Stimulated activated CD4-positive, alpha-beta T cell treated with anti-CD3 and anti-CD28 coated beads, Interleukin-2, amount 100 ng/mL, for 24 hours (primary cell): ENCODE measurements around the gene DLG5.

Experiments
- DNase-seq, 2 donors: peaks; one replicate each; pipeline ENCODE4 v3.0.0-alpha.2; 2020

DLG5 gene

DNA sequence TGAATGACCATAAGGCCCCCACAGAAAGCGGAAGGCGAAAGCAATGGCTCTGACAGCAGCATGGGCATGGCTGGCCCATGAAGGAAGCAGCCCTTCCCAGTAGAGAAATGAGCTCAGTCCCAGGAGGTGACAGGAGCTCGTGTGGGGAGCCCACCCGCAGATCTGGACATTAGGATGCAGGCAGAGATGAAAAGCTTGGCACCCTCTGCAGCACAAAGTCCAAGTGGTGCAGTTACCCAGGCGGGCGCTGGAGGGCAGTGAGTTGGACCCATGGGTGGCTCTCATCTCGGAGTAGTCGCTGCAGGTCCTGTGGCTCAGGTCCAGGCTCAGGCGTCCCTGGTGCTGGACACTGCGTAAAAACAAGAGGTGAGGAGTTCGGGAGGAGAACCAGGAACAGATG, 109.0 kb downstream of the DLG5 start:
- no peak for DNase-seq

DNA sequence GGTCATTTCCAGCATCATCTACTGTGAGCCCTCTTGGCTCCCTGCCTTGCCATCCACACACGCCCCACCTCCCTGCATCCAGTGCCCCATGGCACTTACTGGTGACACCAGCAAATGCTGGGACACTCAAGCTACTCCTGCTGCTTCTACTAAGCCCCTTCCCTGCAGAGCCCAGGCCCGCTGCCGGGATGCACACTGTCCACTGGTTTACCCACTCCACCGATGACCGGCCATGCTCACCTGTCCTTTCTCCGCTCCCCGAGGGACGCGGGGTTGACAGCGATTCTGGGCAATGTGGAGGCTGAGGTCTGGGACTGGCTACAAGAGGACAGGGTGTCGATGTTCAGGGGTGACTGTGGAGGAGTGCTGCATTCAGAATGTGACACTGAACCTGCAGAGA, 110.2 kb downstream of the DLG5 start:
- DNase-seq, result no peak

DNA sequence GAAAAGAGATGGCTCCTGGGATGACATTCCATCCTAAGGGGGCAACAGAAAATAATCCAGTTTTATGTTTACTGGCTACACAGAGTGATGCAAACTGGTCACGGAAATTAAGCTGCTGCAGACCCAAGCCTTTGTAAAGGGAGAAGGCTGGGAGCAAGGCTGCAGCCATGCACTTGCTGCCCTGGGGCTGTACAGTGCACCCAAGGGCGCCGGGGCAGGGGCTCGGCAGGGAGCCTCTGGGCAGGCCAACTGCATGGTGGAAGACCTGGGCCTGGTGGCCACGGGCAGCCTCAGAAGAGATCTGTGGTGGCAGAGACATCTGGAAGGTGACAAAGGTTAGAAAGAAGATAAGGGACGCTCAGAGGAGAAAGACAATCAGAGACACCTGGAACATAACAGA, 113.8 kb downstream of the DLG5 start:
- DNase-seq, result no peak

DNA sequence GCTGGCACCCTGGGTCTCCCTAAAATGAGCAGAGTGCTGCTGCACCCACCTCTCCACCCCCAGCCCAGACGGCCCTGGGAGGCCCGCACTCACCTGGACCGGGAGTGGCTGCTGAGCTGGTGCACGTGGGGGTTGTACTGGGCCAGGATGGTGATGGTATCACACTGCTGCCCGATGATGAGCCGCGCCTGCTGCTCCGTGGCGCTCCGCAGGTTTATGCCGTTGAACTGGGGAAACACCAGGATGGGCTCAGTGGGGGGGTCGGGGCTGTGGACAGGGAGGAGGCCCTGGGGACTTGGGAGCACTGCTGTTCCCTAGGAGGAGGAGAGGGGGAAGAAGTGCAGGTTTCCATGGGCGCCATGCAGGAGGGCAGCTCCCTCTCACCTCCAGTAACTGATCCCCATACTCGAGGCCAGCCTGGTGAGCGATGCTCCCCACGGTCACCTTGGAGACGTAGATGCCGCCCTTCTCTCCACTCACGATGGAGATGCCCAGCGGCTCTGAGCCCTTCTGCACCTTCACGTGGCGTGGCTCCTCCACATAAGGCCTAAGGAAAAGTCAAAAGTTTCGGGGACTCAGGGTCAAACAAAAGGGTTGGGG, 114.6 kb downstream of the DLG5 start:
- DNase-seq, result no peak

DNA sequence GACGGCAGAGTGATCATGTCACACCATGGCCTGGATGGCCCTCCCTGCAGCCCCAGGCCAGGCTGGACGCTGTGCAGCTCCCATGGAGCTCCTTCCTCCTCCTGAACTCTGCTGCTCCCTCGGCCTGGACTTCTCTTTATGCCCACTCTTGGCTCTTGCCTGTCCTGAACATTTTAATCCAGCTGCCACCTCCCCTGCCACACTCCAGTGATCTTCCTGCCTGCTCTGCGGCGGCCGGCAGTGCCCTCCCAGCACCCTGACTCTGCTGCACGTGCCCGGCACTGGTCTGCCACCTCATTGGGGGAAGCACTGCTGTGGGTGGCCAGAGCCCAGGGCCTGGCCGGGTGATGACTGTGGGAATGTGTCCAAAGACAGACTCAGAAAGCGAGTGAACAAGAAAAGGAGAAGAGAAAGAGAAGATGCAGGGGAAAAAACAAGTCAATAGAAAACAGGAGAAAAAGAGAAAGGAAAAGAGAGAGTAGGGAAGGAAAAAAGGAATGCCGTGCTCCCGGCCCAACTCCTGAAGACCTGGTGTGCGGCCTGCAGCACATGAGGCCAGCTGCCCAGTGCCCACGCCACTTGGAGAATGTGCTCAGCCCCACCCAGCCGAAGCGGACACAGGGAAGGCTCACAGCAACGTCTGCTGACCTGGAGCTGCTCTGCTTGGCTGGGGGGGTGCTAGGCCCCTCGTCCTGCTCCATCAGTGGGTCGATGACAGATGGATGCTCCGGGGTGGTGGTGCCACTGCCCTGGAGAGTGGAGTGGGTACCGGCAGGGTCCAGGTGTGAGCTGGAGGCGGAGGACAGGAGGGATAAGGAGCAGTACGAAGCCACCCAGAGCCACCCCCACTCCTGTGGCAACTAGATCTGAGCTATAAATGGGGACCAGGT, 115.9 kb downstream of the DLG5 start:
- DNase-seq, result no peak

DNA sequence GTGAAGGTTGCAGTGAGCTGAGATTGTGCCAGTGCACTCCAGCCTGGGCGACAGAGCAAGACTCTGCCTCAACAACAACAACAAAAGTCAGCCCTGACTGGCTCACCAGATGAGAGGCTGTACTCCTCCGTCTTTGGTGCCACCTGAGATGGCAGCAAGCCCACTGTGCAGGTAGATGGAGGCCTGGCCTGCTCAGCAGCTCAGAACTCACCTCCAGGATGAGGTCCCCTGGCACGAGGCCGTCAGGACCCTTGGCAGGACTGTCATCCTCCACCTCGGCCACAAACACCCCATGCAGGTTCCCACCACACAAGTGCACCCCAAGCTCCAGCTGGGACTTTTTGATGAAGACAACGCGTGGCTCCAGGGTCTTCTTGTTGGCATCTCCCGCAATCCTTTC, 117.2 kb downstream of the DLG5 start:
- DNase-seq, result no peak

DNA sequence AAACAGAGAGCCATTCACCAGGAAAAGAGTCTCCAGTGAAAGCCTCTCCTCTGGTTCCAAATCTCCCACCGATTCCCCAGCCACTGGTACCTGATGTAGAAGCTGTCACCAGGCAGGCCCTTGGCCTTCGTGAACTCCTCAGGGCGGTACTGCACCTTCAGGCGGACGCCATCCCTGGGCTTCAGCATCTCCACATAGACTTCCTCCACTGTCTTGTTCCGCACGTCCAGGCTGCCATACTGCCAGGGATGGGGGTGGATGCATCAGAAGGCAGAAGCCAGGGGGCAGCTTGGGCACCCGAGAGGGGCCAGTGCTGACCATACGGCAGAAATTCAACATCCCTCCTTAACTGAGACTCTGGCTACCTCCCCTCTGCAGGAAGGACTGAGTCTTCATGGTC, 118.8 kb downstream of the DLG5 start:
- no peak for DNase-seq

DNA sequence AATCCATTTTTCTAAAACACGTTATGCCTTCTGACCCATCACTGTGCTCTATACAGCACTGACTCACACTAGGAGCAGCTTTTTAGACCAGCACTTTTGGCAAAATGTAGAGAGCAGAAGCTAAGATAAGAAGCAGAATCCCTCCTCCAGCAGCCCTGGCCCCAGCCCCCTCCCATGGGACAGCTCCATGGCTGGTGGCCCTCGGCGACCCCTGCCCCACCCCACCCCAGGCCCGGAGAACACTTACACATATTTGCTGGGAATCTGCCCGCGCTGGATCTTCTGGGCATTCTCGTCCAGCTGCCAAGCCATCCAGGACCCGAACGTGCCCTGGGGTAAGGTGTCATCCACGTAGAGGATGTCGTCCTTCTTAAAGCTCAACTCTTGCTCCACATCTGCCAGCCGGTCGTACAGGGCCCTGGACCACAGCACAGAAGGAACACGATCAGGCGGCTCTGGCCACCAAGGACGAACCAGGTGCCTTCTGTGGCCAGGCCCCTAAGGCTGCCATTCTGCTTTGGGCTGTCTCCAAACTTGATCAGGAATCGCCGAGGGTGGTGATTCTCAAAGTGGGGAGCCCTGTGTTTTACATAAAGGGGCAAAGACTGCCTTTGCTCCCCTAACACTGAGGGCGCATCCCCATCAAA, 119.9 kb downstream of the DLG5 start:
- no peak for DNase-seq

DNA sequence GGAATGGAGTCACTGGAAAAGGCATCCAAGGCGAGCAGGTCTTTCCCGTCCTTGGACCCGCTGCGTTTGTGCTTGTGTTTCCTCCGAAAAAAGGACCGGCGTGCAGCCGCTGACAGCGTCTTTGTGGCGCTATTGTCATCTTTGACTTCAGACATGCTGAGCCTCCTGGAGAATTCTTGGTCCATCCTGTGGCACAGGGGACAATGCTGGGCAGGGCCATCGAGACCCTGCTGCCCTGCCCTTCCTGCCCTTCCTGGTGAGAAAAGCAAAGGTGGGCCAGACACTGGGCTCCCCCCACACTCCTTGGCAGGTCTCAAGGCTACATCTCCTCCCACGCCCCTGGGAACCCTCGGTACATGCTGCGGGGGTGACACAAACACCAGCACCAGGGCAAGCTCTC, 120.9 kb downstream of the DLG5 start:
- no peak for DNase-seq

DNA sequence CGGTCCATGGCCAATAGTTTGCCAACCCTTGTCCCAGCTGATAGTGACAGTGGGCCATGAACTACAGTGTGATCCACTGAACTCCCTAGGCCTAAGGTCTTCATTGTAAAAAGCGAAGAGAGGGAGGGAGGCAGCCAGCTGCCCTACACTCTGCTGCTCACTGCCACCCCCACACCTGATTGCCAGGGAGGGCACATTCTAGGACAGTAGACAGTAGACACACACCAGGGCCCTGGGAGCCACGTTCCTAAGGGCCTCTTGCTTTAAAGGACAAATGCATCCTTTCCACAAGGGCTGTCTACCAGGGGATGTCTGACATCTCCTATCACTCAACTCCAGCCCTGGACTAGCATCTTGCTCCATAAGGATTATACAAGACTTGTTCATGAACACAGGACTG, 122.2 kb downstream of the DLG5 start:
- DNase-seq, result no peak

DNA sequence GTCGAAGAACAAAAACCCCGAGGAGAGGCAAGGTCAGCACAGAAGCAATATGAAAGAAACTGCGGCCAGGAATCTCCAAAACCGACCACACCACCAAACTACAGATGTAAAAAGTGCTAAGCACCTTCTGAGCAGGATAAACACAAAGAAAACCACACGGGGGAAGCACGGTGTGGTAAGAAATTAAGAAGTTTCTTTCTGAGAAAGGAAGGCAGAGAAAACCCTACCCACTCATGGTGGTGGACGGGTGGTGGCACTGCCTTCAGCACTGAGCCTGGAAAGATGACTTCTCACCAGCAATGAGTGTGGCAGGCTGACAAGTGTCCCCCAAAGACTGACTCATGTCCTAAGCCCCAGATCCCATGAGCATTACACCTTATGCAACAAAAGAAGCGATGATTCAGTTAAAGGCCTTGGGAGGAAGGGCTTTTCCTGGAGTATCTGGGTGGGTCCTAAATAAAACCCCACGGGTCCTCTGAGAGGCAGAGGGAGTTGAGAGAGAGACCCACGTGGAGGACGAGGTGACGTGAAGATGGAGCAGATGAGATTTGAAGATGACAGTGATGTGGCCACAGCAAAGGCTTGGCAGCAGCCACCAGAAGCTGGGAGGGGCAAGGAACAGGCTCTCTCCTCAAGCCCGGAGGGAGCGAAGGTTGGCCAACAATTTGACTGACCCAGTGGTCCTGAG, 124.9 kb downstream of the DLG5 start:
- DNase-seq, result peak; percentile 23 to 33

DNA sequence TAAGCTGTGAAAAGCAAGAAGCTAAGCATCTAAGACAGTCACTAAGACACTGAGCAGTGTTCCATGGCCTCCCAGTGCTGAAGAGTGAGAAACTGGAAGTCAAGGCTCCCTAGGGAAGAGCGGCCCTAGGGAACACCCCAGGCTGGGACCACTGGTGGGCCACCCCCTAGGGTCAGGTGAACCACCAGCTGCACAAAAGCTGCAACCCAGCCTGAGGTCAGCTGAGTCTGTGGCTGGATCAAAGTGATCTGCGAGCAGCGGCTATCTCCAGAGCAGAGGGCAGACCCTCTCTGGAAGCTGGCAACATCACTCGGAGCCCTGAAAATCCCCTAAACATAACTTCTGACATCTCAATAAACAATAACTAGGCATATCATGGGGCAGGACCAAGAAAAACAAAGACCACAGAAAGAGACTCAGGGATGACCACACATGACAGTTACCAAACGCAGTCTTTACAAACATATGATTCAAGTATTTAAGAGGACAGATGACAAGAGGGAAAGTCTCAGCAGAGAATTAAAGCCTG, 125.8 kb downstream of the DLG5 start:
- DNase-seq, result no peak

DNA sequence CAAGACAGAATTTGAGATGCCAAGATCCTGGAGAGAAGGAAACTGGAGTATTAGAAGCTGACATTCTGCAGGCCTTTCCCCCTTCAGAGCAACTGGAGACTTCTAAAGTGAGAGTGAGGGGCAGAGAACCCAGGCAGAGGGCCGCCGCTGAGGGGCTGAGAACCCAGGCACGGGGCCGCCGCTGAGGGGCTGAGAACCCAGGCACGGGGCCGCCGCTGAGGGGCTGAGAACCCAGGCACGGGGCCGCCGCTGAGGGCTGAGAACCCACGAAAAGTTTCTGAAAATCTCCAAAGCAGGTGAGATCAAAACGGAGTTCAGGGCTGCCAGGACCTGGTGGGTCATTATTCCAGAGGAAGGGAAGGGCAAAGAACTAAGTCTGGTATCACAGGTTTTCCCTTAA, 126.2 kb downstream of the DLG5 start:
- DNase-seq, result no peak

DNA sequence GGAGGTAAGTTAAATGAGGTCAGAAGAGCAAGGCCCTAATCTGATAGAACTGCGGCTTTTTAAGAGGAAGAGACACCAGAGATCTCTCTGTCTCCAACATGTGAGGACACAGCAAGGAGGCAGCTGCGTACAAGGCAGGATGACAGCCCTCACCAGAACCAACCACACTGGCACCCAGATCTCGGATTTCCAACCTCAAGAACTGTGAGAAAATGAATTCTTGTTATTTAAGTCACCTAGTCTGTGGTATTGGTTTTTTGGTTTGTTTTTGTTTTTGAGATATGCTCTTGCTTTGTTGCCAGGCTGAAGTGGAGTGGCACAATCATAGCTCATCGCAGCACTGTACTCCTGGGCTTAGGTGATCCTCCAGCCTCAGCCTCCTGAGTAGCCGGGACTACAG, 127.2 kb downstream of the DLG5 start:
- DNase-seq, result no peak

DNA sequence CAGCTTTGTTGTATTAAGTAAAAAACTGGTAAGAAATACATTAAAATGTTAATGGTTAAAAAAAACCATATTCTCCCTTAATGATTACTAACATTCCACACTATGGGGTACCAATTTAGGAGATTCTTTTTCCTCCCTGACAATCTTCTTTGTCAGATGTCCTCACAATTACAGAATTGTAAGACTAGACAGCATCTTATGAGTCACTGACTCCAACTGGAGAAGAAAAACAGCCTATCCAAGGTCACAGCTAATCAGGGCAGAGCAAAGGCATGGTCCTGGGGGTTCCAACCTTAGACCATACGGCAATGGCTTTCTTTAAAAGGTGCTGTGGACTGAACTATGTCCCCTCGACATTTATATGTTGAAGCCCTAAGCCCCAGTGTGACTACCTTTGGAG, 127.6 kb downstream of the DLG5 start:
- no peak for DNase-seq

DNA sequence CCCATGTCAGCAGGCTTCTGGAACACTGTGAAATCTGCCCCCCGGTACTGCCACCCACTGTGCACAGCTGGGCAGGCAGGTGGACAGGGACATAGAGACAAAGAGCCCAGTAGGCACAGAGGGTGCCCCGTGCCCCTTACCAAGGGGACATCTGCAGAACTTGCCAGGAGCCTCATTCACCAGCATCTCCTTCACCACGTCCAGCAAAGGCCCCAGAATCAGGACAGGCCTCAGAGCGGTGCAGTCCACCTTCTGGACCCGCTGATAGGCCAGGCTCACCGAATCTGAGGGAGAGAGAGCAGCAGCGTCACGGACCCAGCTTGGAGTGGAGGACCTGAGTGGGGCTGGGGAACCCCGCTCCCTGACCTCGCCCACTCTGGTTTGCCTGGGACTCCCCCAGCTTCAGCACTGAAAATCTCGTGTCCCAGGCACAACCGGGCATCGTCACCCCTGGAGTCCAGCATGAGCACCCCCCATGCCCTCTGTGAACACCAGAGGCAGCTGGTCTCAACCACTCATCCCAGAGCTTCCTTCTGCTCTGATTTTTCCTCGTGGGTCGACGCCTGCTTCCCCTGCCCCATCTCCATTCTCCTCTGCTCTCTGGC, 130.1 kb downstream of the DLG5 start:
- no peak for DNase-seq

DNA sequence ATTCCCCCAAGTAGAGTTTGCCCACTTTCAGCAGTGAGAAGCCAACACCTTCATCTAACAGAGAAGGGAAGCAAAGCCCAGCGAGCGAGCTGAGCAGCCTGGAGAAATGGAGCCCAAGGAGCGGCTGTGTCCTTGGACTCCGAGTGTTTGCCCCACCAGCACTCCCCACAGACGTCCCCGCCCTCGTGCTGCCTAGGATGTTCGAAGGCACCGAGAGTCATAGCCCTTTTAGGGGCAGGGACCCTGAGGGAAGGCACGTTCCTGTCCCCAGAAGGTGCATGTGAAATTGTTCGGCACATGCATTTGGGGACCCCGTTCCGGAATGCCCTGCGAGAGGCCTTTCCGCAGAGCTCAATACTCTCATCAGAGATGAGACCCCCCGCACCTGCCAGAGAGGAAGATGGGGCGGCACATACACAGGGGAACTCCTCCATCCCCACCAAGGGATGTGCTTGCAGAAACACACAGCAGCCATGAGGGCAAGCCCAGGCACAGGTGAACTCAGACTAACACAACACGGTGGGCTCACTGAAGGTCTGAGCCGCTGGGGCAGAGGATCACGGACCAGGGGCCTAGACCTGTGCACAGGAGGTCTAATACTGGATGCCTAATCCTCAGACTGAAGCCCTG, 131.0 kb downstream of the DLG5 start:
- no peak for DNase-seq

DNA sequence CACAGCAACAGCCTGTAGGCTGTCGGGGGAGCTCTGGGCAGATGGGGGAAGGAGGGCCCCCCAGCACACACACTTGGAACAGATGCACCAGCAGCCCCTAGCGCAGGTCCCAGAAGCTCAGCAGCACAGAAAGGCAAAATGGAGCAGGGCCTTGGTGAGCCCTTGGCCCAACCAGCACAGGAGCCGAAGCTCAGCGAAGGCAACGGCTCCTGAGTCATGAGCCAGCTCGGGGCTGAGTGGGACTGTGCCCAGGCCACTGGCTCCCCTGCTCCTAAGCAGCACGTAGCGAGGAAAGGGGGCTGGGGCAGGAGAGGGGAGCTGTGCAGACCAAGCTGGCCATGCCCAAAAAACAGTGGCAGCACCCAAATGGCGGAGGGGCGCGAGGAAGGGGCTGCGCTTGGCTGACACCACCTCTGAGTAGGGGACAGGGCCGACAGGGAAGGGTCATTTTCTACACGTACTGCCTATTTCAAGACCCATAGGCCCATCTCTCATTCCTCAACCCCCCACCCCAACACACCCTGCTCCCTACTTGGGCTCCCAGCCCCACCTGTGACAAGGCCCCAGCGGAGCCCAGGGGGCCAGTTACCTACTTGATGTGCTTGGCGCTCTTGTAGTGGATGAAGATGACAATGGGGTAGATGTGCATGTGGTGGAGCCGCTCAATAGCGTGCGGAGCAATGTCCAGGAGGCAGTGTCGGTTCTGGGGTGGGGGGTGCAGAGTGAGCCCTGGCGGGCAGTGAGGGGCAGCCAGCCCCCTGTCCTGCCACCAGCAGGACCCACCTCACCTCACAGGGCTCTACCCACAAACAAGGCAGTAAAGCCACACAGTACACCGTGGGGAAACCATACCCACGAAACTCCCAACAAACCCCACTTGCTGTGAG, 132.1 kb downstream of the DLG5 start:
- DNase-seq, result no peak

DNA sequence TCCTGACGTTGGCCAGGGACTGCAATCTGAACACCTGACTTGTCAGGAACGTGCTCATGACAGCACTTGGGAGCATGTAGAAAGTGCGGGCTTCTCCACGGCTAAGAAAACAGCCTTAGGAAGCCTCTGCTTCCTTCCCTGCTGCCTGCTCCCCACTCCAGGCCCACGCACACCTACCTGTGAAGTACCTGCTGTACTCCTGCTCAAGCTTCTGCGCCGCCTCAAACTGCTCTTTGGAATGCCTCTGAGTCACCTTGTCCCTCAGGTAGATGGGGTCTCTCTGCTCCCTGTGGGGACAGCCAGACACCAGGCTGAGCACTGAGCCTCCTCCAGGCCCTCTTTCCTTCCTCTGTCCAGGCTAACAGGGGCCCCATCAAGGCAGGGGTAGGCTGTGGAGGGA, 132.7 kb downstream of the DLG5 start:
- no peak for DNase-seq

DNA sequence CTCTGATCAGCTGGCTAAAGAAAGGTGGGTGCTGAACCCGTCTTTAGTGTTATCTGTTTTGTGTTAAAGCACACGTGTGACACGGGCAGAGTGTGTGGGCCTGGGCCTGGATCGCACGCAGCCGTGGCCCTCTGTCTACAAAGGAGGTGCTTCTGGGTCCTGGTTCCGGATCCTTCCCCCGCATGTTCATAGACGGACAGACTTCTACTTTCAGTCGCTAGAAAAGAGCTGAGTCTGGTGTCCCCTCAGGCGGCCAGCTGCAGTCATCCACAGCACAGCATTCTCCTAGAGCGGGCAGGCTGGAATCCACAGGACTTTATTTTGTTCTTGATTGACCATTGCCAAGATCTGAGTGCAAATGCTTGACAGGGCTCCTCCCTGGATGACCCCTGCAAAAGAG, 134.4 kb downstream of the DLG5 start:
- no peak for DNase-seq

DNA sequence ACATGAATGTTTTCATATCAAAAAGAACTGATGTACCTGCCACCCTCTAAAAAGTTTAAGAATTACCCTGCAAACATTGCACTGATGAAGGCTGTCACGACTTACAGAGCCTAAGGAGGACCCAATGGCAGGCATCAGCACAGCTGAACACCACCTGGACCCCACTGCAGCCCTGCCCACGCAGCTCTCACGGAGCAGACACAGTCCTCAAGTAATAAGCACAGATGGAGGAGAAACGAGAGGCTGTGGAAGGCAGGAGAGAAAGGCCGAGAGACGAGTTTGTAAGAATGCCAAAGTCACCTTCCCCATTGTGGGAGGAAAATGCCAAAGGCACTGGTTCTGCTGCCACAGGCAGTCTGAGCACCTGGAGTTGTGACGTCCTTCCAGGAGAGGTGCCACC, 135.0 kb downstream of the DLG5 start:
- no peak for DNase-seq
